GM18517 (cell line): ENCODE results near the gene ROBO1.

Experiments
- ATAC-seq: cut with Tn5 transposase; IDR thresholded peaks from one replicate; pipeline ENCODE4 v1.9.1; 2021; ENCODE audit warnings: mild to moderate bottlenecking, moderate library complexity; ENCODE audit not compliant: unreplicated experiment

Gene ROBO1

DNA sequence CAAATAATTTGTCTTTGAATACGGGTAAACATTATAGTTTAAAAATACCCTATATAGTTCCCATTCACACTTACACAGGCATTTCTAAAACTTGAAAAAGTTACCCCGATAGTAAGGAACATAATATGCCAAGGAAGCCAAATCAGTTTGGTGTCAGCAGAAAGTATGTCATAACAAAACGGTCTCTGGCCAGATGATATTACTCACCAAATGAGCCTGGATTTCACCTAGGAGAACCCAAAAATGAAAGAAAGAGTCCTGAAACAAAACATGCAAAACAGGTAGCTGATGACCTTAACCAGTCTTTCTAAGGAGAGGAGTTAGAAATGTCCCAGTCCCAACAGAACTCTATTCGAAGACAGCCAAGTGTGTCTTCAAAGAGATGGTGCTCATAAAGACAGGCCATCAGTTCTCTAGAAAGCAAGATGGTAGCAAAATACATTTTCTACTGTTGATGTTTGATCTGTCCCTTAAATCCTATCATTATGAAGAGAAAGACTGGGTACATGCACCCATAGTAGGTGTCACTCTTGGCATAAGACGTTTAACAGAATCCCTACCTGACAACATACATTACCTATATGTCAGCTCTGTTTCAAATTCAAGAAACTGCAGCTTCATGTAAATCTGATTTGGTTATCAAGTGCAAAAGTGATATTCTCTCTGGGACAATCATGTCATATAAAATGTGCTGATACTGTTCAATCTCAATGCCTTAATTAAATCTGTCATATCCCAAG is 942.5 kb downstream of the ROBO1 start:
- no peak for ATAC-seq

DNA sequence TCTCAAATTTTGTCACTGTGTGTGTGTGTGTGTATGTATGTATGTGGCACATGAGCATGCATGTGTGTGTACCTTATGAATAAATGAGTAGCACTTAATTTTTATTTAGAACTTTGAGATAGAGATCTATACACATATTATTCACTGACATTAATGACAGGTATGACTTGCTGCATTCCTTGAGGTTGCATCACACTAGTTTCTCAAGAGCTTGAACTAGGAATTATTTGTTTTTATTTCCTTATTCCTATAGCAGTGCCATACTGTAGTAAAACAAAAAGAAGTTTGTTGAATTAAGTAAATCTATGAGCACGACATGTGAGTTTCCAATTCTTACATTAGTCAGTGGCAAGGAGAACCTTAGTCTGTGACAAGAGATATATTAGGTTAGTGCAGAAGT is 943.9 kb downstream of the ROBO1 start:
- ATAC-seq = no peak

DNA sequence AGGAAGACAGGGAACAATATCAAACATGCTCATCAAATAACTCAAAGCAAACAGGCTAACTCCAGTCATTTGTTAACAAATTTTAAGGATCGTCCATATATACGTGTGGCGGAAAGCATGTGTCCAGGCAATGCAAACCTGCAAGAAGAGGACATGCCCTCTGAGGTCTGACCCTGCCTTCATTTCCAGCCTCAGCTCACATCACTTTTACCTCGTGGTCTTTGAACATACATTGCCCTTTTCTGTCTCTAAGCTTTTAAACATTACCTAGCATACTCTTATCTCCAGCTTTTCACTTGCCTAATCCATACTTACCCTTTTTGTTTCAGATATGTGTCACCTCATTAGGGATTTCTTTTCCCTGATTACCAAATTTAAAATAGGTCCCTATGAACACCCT is 944.4 kb downstream of the ROBO1 start:
- ATAC-seq = no peak

DNA sequence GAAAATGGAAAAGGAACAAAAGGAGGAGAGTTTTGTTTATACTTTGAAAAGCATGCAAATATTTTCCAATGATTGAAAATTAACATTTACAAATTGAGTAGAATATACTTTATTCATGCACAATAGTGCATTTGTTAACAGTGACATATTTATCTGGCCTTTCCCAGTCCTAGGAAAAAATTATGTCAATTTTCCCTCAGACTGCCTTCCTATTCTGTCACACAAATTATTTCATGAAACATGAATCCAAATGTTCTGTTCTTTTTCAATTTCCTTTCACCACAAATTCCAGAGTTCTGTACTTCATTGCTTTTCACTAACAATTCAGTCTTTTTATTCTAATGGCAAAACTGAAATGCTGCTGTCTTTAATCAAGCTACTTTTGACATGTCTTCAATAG is 945.1 kb downstream of the ROBO1 start:
- no peak for ATAC-seq

DNA sequence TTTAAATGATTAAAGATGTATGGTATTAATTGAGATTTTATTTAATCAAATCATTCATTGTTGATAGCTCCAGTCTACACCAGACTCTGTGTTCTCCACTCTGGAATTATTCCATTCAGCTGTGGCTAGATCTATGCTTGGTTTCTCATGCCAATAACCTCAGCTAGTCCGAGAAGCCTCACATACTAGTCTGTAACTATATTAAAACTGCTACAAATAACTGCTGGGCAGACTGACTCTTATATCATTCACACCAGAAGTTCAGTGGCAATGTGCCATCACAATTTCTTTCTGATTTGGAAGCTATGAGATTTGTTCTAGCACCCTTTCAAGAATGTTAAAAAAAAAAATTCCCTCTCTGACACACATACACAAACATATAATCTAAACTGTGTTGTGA is 947.3 kb downstream of the ROBO1 start:
- ATAC-seq = no peak

DNA sequence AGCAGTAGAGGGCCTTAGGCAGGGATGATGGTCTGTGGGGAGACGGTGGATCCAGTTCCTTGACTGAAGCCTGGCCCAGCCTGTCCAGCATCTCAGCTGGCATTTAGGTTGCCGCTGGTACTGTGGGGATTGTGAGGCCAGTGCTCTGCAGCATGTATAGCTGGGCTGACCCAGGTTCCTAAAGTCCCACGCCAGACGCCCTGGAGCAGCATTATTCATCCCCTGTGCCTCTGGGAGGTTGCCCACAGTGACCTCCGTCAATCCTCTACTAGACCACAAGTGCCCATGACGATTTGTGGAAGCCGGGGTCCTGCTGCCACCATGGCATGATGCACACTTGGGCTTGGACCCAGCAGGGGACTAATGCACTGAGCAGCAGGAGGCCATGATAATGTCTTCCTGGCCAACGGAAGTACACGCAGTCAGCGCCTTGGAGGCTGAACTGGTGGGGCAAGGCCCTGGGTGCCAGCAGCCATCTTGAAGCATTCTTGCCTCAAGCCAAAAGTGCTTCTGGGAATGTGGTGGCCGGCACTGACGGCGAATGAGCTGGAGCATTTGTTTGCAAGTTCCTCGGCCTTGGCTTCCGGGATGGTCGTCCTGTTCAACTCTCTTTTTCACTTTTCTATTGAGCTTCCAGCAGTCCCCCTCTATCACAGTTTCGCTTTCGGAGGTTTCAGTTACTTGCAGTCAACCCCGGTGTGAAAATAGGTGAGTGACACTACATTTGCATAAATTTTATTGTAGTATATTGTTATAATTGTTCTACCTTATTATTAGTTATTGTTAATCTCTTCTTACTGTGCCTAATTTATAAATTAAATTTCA is 949.4 kb downstream of the ROBO1 start:
- no peak for ATAC-seq

DNA sequence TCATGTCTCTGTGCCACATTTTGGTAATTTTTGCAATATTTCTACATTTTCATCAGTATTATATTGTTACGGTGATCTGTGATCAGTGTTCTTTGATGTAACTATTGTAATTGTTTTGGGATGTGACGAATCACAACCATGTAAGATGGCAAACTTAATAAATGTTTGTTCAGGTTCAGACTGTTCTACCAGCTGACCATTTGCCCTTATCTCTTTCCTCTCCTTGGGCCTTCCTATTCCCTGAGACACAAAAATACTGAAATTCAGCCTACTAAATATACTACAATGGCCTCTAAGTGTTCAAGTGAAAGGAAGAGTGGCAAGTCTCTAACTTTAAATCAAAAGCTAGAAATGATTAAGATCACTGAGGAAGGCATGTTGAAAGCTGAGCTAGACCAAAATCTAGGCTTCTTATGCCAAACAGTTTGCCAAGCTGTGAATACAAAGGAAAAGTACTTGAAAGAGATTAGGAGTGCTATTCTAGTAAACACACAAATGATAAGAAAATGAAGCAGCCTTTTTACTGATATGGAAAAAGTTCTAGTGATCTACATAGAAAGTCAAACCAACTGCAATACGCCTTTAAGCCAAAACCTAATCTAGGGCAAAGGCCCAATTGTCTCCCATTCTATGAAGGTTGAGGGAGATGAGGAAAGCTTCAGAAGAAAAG is 952.8 kb downstream of the ROBO1 start:
- no peak for ATAC-seq

DNA sequence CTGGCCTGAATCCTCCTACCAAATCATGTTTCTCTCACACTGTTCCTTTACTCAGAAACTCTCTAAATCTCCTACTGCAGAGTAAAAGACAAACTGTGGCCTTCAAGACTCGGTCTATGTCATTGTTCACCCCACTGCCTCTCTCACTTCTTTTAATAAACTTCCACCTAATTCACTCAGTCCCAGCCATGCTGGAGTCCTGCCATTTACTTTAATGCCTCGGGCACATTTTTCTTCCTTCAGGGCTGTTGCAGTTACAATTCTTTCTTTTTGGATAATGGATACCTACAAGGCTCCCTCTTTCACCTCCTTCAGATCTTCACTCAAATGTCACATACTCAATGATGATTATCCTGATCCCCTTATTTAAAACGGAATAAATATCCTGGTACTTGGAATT is 955.6 kb downstream of the ROBO1 start:
- ATAC-seq = no peak

DNA sequence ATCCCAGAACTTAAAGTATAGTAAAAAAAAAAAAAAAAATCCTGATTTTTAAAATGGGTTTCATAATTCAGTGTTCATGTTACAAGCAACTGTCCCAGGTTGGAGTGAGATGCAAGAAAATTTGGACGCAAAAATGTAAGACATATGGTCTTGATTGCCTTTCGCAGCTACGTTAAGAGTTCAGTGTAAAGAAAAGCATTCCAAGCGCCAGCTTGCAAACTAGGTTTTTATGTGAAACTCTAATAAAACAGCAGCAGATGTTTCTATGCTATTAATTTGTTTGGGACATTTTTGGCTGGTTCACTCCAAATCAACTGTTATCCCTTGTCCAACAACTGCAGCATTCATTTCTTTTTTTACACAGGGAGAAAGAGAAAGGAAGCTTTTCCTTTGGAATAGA is 957.8 kb downstream of the ROBO1 start:
- no peak for ATAC-seq

DNA sequence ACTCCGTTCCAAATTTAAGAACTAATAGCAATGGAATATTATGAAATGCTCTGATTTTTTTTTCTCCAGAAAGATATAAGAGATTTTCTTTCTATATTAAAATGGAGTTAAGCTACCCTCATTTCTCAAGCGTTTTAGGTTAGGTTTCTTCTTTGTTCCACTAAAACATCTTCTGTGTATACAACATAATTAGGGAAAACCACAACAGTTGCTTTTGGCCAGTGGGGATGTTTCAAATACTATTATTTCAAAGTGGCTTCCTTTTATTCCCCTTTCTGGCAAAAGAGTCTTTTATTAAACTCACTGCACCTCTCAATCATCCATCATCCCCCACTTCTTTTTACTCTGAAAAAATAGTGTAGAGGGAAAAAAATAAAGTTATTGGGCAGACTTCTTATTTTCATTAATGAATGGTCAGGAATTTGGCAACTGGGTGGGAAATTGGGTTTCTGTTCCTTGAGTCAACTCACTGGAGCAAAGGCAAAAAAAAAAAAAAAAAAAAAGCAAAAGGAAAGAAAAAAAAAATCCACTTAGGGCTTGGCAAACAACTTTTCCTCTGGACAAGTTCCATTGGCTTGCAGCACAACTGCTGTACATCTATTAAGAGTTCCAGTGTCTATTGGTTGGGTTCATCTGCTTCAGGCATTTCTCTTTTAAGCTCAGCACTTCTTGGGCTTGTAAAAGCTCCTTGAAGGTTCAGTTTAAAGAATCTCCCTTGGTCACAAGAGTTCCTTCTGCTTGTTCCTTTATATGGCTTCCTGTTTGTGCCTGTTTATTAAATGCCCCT is 963.4 kb downstream of the ROBO1 start:
- ATAC-seq = no peak

DNA sequence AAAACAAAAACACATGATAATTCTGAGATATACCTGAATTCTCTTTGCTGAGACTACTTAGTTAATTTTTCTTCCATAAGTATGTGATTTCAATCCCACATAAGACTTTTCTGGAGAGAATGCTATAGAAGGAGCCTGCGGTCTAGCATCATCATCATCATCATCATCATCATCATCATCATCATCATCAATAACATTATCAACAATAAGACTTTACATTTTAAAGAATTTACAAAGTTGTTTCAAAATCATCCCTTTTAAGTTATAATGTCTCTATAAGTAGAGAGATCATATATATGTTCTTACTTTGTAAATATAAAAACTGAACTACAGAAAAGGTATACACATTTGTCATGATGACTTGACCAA is 965.3 kb downstream of the ROBO1 start:
- no peak for ATAC-seq

DNA sequence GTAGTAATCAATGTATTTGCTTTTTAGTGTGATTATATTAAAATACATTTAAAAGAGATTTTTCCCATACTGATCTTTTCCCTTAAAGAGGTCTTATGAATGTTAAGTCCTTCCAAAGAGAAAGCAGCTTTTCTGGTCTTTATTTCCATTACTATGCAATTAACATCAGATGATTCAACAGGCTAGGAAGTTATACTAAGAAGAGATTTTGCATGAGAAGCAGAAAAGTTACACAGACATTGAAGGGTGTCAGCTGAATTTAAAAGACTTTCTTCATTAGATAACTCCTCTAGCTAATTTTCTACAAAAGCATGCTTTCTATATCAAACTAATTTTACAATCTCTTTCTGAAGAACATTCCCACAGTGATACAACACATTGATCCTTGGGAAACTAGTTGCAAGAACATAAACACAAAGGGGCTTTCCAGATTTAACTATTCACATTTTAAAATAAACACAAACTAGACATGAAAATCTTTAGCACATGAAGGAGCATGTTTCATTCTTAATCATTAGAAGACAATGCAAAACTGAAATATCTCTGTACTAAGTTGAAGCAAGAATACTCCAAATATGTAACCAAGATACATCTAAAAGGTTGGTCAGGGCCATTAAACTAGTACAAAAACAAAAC is 965.8 kb downstream of the ROBO1 start:
- no peak for ATAC-seq

DNA sequence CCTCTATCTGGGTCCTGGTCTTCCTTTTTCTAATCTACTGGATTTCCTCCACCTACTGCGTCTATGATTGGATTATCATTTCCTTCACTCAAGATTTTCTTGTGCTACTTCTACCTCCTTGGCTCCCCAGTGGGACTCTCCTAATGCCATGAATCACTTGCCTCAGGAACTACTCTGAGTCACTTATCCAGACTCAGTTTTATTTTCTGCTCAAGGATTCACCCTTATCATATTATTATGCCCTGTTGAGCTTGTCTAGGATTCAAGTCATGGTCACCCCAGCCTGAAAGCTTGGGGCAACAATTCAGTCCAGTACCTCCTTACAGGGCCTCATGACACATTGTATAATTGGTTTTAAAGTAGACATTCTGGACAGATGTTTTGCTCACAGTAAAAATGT is 968.1 kb downstream of the ROBO1 start:
- no peak for ATAC-seq

DNA sequence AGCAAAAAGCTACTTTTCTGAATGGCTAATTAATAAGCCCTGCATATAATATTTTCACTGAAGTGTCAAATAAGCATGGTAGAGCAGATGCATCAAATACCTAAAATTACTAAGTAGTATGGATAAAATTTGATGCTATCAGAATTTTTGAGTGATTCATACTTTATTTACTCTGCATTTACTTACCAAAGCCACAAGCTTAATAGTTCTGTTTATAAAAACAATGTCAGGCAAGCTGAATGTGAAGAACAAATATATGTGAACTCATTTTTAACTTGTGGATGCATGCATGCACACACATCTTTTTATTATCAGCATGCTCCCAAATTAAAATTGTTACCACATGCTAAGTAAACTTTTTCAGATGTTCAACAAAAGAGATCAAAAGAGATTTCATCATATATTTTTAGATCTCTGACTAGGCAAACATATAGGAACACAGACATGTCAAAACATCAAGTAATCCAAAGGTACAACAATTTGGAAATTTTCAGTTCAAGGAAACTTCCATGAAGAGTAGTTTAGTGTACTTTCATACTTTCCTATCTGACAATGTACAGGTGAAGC is 969.4 kb downstream of the ROBO1 start:
- no peak for ATAC-seq

DNA sequence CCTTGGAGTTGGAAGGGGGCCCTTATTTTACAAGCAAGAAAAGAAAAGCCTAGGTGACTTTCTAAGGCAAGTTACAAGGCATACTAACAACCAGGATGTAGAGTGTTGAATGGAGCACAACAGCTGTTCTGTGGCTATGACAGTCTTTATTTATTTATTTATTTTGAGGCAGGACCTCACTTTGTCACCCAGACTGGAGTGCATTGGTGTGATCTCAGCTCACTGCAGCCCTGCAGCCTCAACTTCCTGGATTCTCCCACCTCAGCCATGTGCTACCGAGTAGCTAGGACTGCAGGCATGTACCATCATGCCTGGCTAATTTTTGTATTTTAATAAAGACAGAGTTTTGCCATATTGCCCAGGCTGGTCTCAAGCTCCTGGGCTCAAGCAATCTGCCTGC is 973.4 kb downstream of the ROBO1 start:
- no peak for ATAC-seq

DNA sequence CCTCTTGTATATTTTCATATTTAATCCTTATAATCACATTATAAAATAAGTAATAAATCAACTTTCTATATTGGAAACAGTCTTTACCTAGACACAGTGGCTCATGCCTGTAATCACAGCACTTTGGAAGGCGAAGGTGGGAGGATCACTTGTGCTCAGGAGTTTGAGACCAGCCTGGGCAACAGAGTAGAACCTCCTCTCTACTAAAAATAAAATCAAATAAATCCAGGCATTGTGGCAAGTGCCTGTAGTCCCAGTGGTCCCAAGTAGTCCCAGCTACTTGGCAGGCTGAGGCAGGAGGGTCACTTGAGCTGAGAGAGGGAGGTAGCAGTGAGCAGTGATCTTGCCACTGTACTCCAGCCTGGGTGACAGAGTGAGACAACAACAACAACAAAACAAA is 975.1 kb downstream of the ROBO1 start:
- ATAC-seq = no peak

DNA sequence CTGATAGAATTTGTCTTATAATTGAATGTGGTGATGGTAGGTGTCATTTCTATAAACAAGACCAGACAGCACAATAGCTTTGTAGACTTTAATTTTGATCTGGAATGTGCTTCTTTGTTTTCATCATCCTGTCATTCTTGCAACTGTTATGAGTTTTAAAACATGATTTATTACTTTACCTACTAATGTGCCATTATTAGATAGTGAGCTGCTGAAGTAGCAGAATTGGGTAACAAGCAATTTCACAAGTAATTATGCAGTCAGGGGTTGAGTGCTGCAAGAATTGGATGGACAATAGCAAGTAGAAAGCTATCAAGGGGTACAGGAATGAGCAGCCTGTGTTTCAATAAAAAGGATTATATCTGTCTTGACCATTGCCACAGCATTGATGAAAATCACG is 975.6 kb downstream of the ROBO1 start:
- no peak for ATAC-seq

DNA sequence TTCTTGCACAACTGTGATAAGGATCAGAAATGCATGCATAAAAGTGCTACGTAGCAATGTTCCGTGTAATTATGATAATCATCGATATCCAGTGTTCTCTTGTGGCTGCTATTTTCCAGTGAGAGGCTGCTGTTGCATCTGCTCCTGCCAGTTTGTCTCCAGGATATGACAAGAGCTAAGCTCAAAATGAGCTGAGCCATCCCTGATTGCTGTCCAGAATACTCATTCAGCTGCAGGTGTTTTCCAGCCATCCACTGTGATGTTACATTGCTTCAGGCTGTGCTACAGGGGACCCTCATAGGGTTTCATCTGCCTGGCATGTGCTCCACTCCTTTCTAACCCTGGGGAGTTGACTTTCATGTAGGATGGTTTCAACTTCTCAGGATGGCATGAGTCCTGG is 976.0 kb downstream of the ROBO1 start:
- ATAC-seq = no peak

DNA sequence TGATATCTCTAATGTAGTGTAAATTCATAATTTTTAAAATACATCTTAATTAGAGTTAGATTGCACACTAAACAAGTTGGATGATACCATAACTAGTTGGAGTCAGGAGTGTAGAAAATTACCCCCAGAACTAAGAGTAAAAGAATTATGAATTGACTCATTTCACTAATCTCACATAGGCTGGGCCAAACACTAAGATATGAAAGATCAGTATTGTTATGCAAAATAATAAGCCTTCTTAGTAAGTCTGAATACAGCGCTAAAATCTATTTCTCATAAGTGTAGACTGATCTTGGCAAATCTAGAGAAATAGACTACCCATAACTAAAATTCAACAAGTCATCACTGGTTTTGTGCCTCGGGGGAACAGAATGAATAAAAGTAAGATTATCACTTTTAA is 979.0 kb downstream of the ROBO1 start:
- ATAC-seq = no peak

DNA sequence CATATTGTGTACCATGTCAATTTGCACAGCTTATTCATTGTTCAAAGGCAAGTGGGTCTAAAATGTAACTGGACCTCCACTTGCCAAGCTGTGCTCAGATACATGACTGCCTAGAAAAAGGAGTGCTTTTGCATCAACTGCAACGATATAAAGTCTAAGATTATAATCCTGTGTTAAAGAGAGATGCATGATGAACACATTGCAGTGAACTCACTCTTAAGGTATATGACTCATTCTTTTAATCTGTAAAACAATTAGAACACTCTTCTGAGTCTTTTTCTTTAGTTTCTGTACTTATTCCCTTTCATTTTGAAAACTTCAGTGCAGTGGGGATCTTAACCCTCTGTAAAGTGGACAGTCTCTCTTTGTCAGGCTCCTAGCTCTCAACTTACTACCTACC is 982.8 kb downstream of the ROBO1 start:
- ATAC-seq = no peak
